GM23338 (cell line): Measurements from ENCODE around the gene RGS3. TPM values are rescaled to one million over a fixed set of nuclear protein-coding genes. Genes with fewer than 3 reads are reported as not detected.

ENCODE experiments used
- ATAC-seq: fragments of 200-7000 bp; cut with Tn5 transposase; 3 replicates; pipeline ENCODE4 v1.9.1; 2020
- DNase-seq: peaks from one replicate; pipeline ENCODE4 v3.0.0-alpha.2; 2015; ENCODE audit warnings: low spot score
- H2AFZ ChIP-seq: fragments of 200-600 bp; sonication (generic); 2 replicates; pipeline ENCODE4 v1.8.0; 2016; ENCODE audit warnings: antibody characterized with exemption, mild to moderate bottlenecking, moderate library complexity
- H3F3A ChIP-seq: fragments of 200-600 bp; sonication (generic); replicated peaks from 2 replicates; pipeline ENCODE4 v1.8.0; 2017; ENCODE audit warnings: antibody characterized with exemption, mixed run types, low read depth
- H3K27ac ChIP-seq: fragments of 200-600 bp; sonication (generic); 2 replicates; pipeline ENCODE4 v1.6.1; 2016; ENCODE audit warnings: low read depth
- H3K27me3 ChIP-seq: fragments of 200-600 bp; sonication (generic); 2 replicates; pipeline ENCODE4 v1.8.0; 2016; ENCODE audit warnings: mild to moderate bottlenecking, mixed run types, moderate library complexity; ENCODE audit not compliant: insufficient read depth
- H3K36me3 ChIP-seq: fragments of 200-600 bp; sonication (generic); 2 replicates; pipeline ENCODE4 v1.8.0; 2016; ENCODE audit warnings: mild to moderate bottlenecking; ENCODE audit not compliant: insufficient read depth
- H3K4me1 ChIP-seq: fragments of 200-600 bp; sonication (generic); 2 replicates; pipeline ENCODE4 v1.8.0; 2016; ENCODE audit warnings: mild to moderate bottlenecking, moderate library complexity; ENCODE audit not compliant: insufficient read depth
- H3K4me2 ChIP-seq: fragments of 200-600 bp; sonication (generic); 2 replicates; pipeline ENCODE4 v1.7.1; 2017; ENCODE audit warnings: mixed run types
- H3K4me3 ChIP-seq: fragments of 200-600 bp; sonication (generic); 2 replicates; pipeline ENCODE4 v1.6.1; 2016; ENCODE audit warnings: mixed run types
- H3K79me2 ChIP-seq: fragments of 200-600 bp; sonication (generic); replicated peaks from 2 replicates; pipeline ENCODE4 v1.8.0; 2017; ENCODE audit warnings: mild to moderate bottlenecking; ENCODE audit not compliant: insufficient read depth
- H3K9me2 ChIP-seq: fragments of 200-600 bp; sonication (generic); 2 replicates; pipeline ENCODE4 v1.8.0; 2017; ENCODE audit not compliant: insufficient read depth
- H4K20me1 ChIP-seq: fragments of 200-600 bp; sonication (generic); replicated peaks from 2 replicates; pipeline ENCODE4 v1.8.0; 2017; ENCODE audit warnings: mild to moderate bottlenecking; ENCODE audit not compliant: insufficient read depth
- H3K27ac Mint-ChIP-seq: 2 replicates; pipeline ENCODE4 v1.8.0; 2020; ENCODE audit warnings: inconsistent platforms, mild to moderate bottlenecking, moderate library complexity, mixed read lengths
- H3K27me3 Mint-ChIP-seq: 3 replicates; pipeline ENCODE4 v1.8.0; 2022; ENCODE audit warnings: low read depth, mild to moderate bottlenecking, moderate library complexity, mixed read lengths, inconsistent platforms; ENCODE audit not compliant: insufficient read depth, poor library complexity
- H3K36me3 Mint-ChIP-seq: 3 replicates; pipeline ENCODE4 v1.8.0; 2021; ENCODE audit warnings: low read depth, mild to moderate bottlenecking, inconsistent platforms, moderate library complexity, mixed read lengths
- H3K4me1 Mint-ChIP-seq: 3 replicates; pipeline ENCODE4 v1.8.0; 2020; ENCODE audit warnings: mild to moderate bottlenecking, inconsistent platforms, mixed read lengths
- H3K4me3 Mint-ChIP-seq: 3 replicates; pipeline ENCODE4 v1.8.0; 2021; ENCODE audit warnings: moderate library complexity, mild to moderate bottlenecking, inconsistent platforms, mixed read lengths
- H3K9me3 Mint-ChIP-seq: 3 replicates; pipeline ENCODE4 v1.8.0; 2020; ENCODE audit warnings: moderate library complexity, mild to moderate bottlenecking, inconsistent platforms, mixed read lengths
- CTCF ChIP-seq, 2 experiments: fragments of 200-600 bp in 1 of 2; sonication (generic) in 1 of 2; conservative IDR thresholded peaks; 2 replicates each; pipeline versions ENCODE4 v1.5.1 to v1.6.1; 2016 to 2017; ENCODE audit warnings: antibody characterized with exemption in 2 of 2, low read depth in 2 of 2, mild to moderate bottlenecking in 2 of 2, moderate library complexity in 1 of 2
- ETS1 ChIP-seq: IDR thresholded peaks from 2 replicates; pipeline ENCODE4 v1.6.1; 2016; ENCODE audit warnings: antibody characterized with exemption
- EZH2 ChIP-seq: fragments of 200-600 bp; sonication (generic); IDR thresholded peaks from one replicate; pipeline ENCODE4 v1.8.0; 2017; ENCODE audit warnings: antibody characterized with exemption, mild to moderate bottlenecking, low read depth; ENCODE audit not compliant: unreplicated experiment
- NANOG ChIP-seq: IDR thresholded peaks from 2 replicates; pipeline ENCODE4 v1.6.1; 2016; ENCODE audit warnings: antibody characterized with exemption, borderline replicate concordance
- REST ChIP-seq: IDR thresholded peaks from one replicate; pipeline ENCODE4 v1.6.1; 2018; ENCODE audit warnings: antibody characterized with exemption; ENCODE audit not compliant: unreplicated experiment
- STAT1 ChIP-seq: IDR thresholded peaks from one replicate; pipeline ENCODE4 v1.6.1; 2016; ENCODE audit warnings: antibody characterized with exemption; ENCODE audit not compliant: unreplicated experiment
- ZNF331 ChIP-seq: fragments of 250-450 bp; sonication (Bioruptor Pico); IDR thresholded peaks from 2 replicates; pipeline ENCODE4 v1.5.0; 2020; ENCODE audit warnings: low read depth, mild to moderate bottlenecking, moderate library complexity
- polyA plus RNA-seq: library from polyadenylated mRNA; unstranded; fragments of >200 nt; fragmentation: Nextera tagmentation; extraction: Ambion mirVana; gene quantifications from 2 replicates; pipeline ENCODE4 v1.2.1, GENCODE V29; 2016
- total RNA-seq: library from RNA; depleted of rRNA; stranded (reverse); fragments of >200 nt; shearing (Covaris generic); gene quantifications from 2 replicates; pipeline ENCODE4 v1.2.3, GENCODE V29; 2014
- TF ChIP-seq, protein P1 (sequence below): fragments of 250-450 bp; sonication (Bioruptor Pico); IDR thresholded peaks from 2 replicates; pipeline ENCODE4 v1.5.0; 2020; ENCODE audit warnings: mild to moderate bottlenecking, moderate library complexity

RGS3 gene
- total and polyA plus RNA-seq, 2 experiments from 2014 or later: 14.2 to 24.3 TPM

DNA sequence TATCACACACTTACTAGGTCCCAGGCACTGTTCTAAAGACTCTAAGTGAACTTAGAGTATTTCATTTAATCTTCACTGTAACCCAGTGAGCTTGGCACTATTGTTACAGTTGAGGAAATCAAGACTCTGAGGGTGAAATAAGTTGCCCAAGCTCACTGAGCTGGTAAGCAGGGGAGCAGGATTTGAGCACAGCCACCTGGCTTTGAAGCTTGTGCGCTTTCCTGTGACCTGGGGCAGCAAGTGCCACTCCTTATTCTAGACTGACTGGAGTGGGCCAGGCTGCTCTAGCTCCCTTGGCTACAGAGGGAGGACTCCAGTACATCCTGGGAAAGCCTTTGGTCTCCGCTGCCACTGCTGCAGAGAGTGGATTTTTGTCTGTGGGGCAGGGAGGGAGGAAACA lies 50.0 kb downstream of the RGS3 start (continued):
- TF ChIP-seq, protein P1, sequence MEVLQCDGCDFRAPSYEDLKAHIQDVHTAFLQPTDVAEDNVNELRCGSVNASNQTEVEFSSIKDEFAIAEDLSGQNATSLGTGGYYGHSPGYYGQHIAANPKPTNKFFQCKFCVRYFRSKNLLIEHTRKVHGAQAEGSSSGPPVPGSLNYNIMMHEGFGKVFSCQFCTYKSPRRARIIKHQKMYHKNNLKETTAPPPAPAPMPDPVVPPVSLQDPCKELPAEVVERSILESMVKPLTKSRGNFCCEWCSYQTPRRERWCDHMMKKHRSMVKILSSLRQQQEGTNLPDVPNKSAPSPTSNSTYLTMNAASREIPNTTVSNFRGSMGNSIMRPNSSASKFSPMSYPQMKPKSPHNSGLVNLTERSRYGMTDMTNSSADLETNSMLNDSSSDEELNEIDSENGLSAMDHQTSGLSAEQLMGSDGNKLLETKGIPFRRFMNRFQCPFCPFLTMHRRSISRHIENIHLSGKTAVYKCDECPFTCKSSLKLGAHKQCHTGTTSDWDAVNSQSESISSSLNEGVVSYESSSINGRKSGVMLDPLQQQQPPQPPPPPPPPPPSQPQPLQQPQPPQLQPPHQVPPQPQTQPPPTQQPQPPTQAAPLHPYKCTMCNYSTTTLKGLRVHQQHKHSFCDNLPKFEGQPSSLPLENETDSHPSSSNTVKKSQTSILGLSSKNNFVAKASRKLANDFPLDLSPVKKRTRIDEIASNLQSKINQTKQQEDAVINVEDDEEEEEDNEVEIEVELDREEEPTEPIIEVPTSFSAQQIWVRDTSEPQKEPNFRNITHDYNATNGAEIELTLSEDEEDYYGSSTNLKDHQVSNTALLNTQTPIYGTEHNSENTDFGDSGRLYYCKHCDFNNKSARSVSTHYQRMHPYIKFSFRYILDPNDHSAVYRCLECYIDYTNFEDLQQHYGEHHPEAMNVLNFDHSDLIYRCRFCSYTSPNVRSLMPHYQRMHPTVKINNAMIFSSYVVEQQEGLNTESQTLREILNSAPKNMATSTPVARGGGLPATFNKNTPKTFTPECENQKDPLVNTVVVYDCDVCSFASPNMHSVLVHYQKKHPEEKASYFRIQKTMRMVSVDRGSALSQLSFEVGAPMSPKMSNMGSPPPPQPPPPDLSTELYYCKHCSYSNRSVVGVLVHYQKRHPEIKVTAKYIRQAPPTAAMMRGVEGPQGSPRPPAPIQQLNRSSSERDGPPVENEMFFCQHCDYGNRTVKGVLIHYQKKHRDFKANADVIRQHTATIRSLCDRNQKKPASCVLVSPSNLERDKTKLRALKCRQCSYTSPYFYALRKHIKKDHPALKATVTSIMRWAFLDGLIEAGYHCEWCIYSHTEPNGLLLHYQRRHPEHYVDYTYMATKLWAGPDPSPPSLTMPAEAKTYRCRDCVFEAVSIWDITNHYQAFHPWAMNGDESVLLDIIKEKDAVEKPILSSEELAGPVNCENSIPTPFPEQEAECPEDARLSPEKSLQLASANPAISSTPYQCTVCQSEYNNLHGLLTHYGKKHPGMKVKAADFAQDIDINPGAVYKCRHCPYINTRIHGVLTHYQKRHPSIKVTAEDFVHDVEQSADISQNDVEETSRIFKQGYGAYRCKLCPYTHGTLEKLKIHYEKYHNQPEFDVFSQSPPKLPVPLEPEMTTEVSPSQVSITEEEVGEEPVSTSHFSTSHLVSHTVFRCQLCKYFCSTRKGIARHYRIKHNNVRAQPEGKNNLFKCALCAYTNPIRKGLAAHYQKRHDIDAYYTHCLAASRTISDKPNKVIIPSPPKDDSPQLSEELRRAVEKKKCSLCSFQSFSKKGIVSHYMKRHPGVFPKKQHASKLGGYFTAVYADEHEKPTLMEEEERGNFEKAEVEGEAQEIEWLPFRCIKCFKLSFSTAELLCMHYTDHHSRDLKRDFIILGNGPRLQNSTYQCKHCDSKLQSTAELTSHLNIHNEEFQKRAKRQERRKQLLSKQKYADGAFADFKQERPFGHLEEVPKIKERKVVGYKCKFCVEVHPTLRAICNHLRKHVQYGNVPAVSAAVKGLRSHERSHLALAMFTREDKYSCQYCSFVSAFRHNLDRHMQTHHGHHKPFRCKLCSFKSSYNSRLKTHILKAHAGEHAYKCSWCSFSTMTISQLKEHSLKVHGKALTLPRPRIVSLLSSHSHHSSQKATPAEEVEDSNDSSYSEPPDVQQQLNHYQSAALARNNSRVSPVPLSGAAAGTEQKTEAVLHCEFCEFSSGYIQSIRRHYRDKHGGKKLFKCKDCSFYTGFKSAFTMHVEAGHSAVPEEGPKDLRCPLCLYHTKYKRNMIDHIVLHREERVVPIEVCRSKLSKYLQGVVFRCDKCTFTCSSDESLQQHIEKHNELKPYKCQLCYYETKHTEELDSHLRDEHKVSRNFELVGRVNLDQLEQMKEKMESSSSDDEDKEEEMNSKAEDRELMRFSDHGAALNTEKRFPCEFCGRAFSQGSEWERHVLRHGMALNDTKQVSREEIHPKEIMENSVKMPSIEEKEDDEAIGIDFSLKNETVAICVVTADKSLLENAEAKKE (CRISPR knock-in tag): no peak

DNA sequence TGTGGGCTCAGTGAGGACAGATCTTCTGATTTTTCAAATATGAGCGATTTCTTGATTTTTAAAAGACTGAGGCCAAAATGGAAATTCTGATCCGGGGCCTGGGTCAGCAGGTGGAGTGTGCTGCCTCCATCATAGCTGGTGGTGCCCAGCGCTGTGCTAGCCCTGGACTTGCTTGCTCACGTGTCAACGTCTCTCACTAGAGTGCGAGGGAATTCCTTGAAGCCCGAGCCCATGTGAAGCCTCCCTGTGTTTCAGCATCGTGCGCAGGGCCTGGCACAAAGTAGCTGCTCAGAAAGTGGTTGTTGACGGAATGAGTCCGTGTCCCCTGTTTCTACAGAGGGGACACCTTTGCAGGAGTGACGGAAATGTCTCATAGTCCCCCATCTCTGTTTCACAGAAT lies 50.5 kb downstream of the RGS3 start:
- Histone ChIP-seq H3K27ac (no peak overlapping the region), H3K4me2 (no peak overlapping the region), H3K4me1 (no peaks in the 10 kb centered on the region), H3K27me3 (no peaks in the 10 kb centered on the region), H4K20me1 (no peaks in the 10 kb centered on the region), H2AFZ (no peak overlapping the region), H3K9me2 (no peaks in the 10 kb centered on the region), H3K79me2 (no peaks in the 10 kb centered on the region), H3F3A (no peaks in the 10 kb centered on the region), H3K4me3 (no peak overlapping the region), H3K36me3 (no peaks in the 10 kb centered on the region)
- ATAC-seq (no peak), DNase-seq (no peak)
- Mint-ChIP-seq H3K36me3 (no peaks in the 10 kb centered on the region), H3K27me3 (no peaks in the 10 kb centered on the region), H3K9me3 (no peaks in the 10 kb centered on the region), H3K4me3 (no peak overlapping the region), H3K27ac (no peak overlapping the region), H3K4me1 (peaks cover 3% of the 10 kb centered on the region; the same call in 2 of the 3 replicates)
- no peak for TF ChIP-seq ETS1
- no peak for TF ChIP-seq EZH2
- no peak for TF ChIP-seq ZNF331 (CRISPR knock-in tag)
- no peak for TF ChIP-seq NANOG
- TF ChIP-seq REST: no peak
- no peak for TF ChIP-seq CTCF (conservative IDR thresholded peaks at IDR 0.05; ENCODE audit: low read depth in 2 of 2)
- no peak for TF ChIP-seq STAT1
